DMS 273 treated with DMSO at 0.1 percent for 48 hours (cell line): ENCODE results near the gene COA7.
"Not testable (repeated sequence)": the region's sequence is repeated elsewhere in the genome, so short reads cannot be mapped to it uniquely, and the experiment has no call there.

ENCODE experiments used
- DNase-seq: peaks from one replicate; lab custom pipeline; 2025; lab: John Stamatoyannopoulos, UW

Gene COA7

DNA sequence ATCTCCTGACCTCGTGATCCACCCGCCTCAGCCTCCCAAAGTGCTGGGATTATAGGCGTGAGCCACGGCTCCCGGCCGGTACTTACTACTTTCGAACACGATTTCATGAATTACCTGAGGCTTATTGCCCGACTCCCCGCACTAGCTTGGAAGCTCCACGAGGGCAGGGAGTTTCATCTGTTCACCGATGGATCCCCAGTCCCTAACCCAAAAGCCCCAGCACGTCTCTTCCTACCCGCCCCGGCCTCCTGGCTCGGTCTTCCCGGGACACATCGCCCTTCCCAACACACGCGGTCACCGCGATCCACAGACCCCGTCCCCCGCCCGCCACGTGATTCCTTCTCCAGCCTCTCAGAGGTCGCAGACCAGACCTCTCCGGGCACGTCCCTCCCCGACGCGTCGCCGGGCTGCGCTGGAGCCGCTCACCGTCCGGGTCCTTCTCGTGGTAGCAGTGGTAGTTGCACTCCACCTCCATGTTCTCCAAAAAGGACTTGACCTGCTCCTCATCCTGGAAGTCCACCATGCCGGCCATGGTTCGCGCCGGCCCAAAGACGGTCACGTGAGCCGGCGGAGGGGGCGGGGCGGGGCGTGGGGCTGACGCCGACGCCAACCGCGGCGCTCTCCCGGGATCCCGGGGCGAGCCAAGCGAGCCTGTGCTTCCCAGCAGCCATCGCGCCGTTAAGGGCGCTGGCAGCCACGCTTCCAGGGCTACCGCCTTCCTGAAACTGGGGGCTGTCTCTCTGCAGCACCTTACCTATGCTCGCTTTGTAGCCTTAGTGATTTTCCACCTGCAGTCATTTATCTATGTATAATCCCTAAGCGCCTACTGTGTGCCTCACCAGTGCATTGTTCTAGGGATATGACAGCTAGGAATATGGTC is at the start of gene COA7:
Gene COA7 (minus strand): TSS at position 553 of the 880 bp plus-strand sequence. CDS start 21 bp downstream, at position 532.
- peak; percentile 49 for DNase-seq

DNA sequence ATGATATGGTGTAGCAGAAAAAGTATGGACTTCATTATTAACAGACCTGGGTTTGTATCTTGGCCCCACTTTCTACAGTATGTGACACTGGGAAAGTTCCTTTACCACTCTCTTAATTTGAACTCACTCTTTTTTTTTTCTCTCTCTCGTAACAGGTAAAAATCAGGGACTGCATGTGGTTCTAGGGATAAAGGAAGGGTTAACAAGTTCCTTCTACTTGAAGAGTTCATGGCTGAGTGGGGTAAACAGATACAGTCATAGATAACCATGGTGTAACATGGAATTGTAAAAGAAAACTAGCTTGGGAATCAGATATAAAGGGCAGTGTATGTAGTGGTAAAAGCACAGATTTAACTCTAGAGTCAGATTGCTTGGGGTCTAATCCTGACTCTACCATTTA is 49.3 kb upstream of the COA7 start:
- no peak for DNase-seq

- no peak for DNase-seq
Observed at GRCh38 chr1:52746189-52746588, 48.0 kb upstream of the COA7 start.

GRCh38 chr1:52741259-52741658 is 43.1 kb upstream of the COA7 start:
- no peak for DNase-seq

- DNase-seq = no peak
Observed at GRCh38 chr1:52739699-52740467, 41.7 kb upstream of the COA7 start.

DNA sequence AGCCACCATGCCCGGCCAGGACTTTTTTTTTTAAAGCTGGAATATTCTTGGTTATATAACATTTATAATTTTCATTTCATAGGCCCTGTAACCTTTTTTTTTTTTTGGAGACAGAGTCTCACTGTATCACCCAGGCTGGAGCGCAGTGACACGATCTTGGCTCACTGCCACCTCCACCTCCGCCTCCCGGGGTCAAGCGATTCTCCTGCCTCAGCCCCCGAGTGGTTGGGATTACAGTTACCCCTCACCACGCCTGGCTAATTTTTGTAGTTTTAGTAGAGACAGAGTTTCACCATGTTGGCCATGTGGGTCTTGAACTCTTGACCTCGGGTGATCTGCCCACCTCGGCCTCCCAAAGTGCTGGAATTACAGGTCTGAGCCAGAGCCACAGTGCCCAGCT is 40.7 kb upstream of the COA7 start:
- DNase-seq = no peak

DNA sequence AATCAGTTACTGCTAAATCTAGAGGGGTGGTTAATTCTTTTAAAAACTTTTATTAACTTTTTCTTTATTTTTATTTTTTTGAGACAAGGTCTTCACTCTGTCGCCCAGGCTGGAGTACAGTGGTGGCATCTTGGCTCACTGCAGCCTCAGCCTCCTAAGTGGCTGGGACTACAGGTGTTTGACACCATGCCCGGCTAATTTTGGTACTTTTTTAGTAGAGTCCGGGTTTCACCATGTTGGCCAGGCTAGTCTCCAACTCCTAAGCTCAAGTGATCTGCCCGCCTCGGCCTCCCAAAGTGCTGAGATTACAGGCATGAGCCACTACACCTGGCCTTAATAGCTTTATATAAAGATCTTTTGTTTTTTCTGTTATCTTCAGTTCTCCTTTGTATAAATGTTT is 40.0 kb upstream of the COA7 start:
- DNase-seq = no peak

DNA sequence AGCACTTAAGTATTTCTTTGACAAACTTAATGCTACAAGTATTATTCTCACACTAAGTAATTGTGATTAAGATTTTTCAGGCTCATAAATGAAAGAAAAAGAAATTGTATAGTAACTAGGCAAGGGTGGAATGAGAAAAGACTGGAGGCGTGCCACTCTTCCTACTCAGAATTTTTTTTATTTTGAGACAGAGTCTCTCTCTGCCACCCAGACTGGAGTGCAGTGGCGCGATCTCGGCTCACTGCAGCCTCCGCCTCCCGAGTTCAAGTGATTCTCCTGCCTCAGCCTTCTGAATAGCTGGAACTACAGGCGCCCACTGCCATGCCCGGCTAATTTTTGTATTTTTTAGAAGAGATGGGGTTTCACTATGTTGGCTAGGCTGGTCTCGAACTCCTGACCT is 37.2 kb upstream of the COA7 start:
- DNase-seq = not testable (repeated sequence)

GRCh38 chr1:52733368-52733767 is 35.2 kb upstream of the COA7 start:
- no peak for DNase-seq

- no peak for DNase-seq
Observed at GRCh38 chr1:52727956-52728656, 30.0 kb upstream of the COA7 start.

- no peak for DNase-seq
Observed at GRCh38 chr1:52727114-52727586, 29.0 kb upstream of the COA7 start.

GRCh38 chr1:52726265-52727113 is 28.3 kb upstream of the COA7 start, which contains the start of gene ZYG11B:
Gene ZYG11B (plus strand): TSS chr1:52726453. CDS start chr1:52726654, 201 bp downstream.
- DNase-seq = peak; percentile 60

DNA sequence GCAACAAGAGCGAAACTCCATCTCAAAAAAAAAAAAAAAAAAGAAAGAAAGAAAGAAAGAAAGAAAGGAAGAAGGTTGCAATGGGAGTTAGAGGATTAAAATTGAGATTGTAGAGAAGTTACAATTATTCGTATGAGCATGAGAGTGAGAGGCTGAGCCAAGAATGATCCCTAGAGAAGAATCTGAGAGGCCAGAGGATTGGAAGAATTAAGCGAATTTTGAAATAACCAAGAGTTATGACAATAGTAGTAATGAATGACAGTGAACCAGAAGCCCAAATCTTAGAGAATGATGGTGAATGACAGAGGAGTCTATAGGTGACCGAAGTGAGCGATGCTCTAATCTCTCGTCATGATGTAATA is 27.7 kb upstream of the COA7 start:
- DNase-seq = no peak

GRCh38 chr1:52723260-52723659 is 25.1 kb upstream of the COA7 start:
- DNase-seq = no peak

GRCh38 chr1:52715296-52715695 is 17.1 kb upstream of the COA7 start:
- DNase-seq = not testable (repeated sequence)

DNA sequence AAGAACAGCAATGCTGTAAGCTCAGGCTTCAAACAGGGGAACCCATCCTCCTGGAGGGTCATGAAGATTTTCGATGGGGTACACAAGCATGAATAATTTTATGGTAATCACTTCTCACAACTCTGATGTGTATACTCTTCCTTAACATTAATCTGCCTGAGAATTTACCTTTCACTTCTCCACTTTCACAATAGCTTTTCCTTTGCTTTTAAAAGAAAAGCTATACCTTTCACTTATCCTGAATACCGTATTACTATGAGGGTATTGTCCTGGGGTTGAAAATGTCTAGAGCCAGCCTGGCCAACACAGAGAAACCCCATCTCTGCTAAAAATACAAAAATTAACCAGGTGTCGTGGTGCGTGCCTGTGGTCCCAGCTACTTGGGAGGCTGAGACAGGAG is 15.4 kb upstream of the COA7 start:
- DNase-seq = no peak

GRCh38 chr1:52709016-52709415 is 10.9 kb upstream of the COA7 start:
- no peak for DNase-seq

- no peak for DNase-seq
Observed at GRCh38 chr1:52707927-52708655, 9.9 kb upstream of the COA7 start.

DNA sequence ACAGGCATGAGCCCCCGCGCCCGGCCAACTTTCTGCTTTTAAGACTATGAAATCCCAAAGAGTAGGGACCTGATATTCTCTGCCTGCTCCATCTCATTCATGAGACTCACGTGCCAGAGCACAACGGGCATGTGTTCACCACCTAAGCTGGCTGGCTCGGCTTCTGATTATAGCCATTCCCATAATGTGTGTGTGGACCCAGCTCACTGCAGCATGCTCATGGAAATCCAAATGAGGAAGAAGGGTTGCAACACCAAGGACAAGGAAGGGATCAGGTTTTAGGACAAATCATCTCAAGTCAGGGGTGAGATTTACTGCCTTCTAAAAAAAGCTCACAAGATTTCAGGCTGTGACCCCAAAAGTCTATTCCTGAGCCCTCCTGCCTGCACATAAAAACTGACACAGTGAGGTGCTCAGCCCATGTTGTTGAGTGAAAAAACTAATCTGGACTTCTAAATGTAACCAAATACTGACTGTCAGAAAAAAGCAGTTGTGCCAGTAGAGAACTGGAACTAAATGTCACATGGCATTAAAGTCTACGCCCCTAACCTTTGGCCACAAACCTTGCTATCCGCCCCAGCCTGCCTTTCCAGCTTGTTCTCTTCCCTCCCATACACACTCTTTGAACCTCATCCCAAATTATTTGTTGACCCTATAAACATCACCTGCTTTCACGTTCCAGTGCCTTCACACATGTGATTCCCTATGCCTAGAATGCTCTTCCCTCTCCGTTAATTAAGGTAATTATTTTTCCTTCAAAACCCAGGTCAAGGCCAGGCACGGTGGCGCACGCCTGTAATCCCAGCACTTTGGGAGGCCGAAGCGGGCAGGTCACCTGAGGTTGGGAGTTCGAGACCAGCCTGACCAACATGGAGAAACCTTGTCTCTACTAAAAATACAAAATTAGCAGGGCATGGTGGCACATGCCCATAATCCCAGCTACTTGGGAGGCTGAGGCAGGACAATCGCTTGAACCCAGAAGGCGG is 9.1 kb upstream of the COA7 start:
- DNase-seq = no peak
